ENCODE measurements around the gene ENTHD1.

Gene ENTHD1

GRCh38 chr22:39914584-39914983, 21.0 kb upstream of the ENTHD1 start:
- Histone ChIP-seq H3K9ac (ENCODE audit: low read depth, low read length) (no peak overlapping the region), H3K79me2 (ENCODE audit: insufficient read depth, low read length) (peaks cover 94% of the 10 kb centered on the region), H3K27me3 (ENCODE audit: insufficient read depth, low read length, poor library complexity) (no peaks in the 10 kb centered on the region), H4K20me1 (ENCODE audit: insufficient read depth, low read length) (peaks cover 8% of the 10 kb centered on the region; the same call in 1 of the 2 replicates), H3K4me2 (ENCODE audit: insufficient read depth, low read length) (no peak overlapping the region), H3K4me3 (ENCODE audit: low read depth in 1 of 2, low read length in 2 of 2) (no peak overlapping the region), H3K9me3 (ENCODE audit: insufficient read depth, low read length, severe bottlenecking) (no peaks in the 10 kb centered on the region), H2AFZ (ENCODE audit: low read depth, low read length) (no peak overlapping the region), H3K4me1 (ENCODE audit: insufficient read depth, low read length) (peaks cover 5% of the 10 kb centered on the region), H3K36me3 (ENCODE audit: insufficient read depth, low read length) (no peaks in the 10 kb centered on the region; the same call in 1 of the 2 replicates), H3K27ac (ENCODE audit: low read length) (no peak overlapping the region)
- ATAC-seq (ENCODE audit: insufficient read depth, low read depth) (no peak), DNase-seq (no peak)
- no peak for TF ChIP-seq EZH2 (IDR thresholded peaks at IDR 0.05; ENCODE audit: borderline replicate concordance, low read depth, low read length, severe bottlenecking)
- TF ChIP-seq, protein P1, sequence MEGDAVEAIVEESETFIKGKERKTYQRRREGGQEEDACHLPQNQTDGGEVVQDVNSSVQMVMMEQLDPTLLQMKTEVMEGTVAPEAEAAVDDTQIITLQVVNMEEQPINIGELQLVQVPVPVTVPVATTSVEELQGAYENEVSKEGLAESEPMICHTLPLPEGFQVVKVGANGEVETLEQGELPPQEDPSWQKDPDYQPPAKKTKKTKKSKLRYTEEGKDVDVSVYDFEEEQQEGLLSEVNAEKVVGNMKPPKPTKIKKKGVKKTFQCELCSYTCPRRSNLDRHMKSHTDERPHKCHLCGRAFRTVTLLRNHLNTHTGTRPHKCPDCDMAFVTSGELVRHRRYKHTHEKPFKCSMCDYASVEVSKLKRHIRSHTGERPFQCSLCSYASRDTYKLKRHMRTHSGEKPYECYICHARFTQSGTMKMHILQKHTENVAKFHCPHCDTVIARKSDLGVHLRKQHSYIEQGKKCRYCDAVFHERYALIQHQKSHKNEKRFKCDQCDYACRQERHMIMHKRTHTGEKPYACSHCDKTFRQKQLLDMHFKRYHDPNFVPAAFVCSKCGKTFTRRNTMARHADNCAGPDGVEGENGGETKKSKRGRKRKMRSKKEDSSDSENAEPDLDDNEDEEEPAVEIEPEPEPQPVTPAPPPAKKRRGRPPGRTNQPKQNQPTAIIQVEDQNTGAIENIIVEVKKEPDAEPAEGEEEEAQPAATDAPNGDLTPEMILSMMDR (IDR thresholded peaks at IDR 0.05; ENCODE audit: borderline replicate concordance, extremely low read depth, low read length, poor library complexity, severe bottlenecking), result no peak

DNA sequence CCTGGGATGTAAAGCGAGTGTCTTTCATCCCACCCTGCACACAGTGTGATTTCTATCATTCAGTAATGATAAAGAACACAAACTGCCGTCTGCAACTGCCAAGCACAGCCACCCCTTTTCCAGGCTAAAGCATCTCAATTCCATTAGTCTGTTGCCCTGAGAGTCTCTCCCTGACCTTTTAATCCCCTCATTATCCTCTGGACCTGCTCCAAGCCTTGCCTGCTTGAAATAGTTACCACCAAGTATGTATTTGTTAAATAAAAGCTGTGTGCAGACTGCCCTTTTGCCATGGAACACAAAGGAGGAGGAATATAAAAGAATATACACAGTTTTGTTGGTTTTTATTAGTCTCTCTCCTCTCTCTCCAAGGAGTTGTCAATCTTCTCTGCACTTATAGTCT, 20.3 kb upstream of the ENTHD1 start:
- Histone ChIP-seq H3K9ac (ENCODE audit: low read depth, low read length) (no peak overlapping the region), H3K27me3 (ENCODE audit: insufficient read depth, low read length, poor library complexity) (no peaks in the 10 kb centered on the region), H3K9me3 (ENCODE audit: insufficient read depth, low read length, severe bottlenecking) (no peaks in the 10 kb centered on the region), H3K27ac (ENCODE audit: low read length) (no peak overlapping the region), H2AFZ (ENCODE audit: low read depth, low read length) (no peak overlapping the region), H3K79me2 (ENCODE audit: insufficient read depth, low read length) (peaks cover 94% of the 10 kb centered on the region), H3K4me1 (ENCODE audit: insufficient read depth, low read length) (peaks cover 5% of the 10 kb centered on the region), H3K36me3 (ENCODE audit: insufficient read depth, low read length) (no peaks in the 10 kb centered on the region; the same call in 1 of the 2 replicates), H3K4me3 (ENCODE audit: low read depth in 1 of 2, low read length in 2 of 2) (no peak overlapping the region), H4K20me1 (ENCODE audit: insufficient read depth, low read length) (peaks cover 8% of the 10 kb centered on the region; the same call in 1 of the 2 replicates), H3K4me2 (ENCODE audit: insufficient read depth, low read length) (no peak overlapping the region)
- ATAC-seq (ENCODE audit: insufficient read depth, low read depth) (no peak), DNase-seq (no peak)
- TF ChIP-seq, protein P1 (IDR thresholded peaks at IDR 0.05; ENCODE audit: borderline replicate concordance, extremely low read depth, low read length, poor library complexity, severe bottlenecking), result no peak
- no peak for TF ChIP-seq EZH2 (IDR thresholded peaks at IDR 0.05; ENCODE audit: borderline replicate concordance, low read depth, low read length, severe bottlenecking)

- no peak for DNase-seq
- Histone ChIP-seq H3K9ac (ENCODE audit: low read depth, low read length) (no peak overlapping the region), H3K4me1 (ENCODE audit: insufficient read depth, low read length) (peaks cover 5% of the 10 kb centered on the region), H3K27me3 (ENCODE audit: insufficient read depth, low read length, poor library complexity) (no peaks in the 10 kb centered on the region), H3K27ac (ENCODE audit: low read length) (no peak overlapping the region), H3K9me3 (ENCODE audit: insufficient read depth, low read length, severe bottlenecking) (no peaks in the 10 kb centered on the region), H3K4me3 (ENCODE audit: low read depth in 1 of 2, low read length in 2 of 2) (no peak overlapping the region), H4K20me1 (ENCODE audit: insufficient read depth, low read length) (peaks cover 8% of the 10 kb centered on the region; the same call in 1 of the 2 replicates), H3K36me3 (ENCODE audit: insufficient read depth, low read length) (no peaks in the 10 kb centered on the region; the same call in 1 of the 2 replicates), H3K79me2 (ENCODE audit: insufficient read depth, low read length) (peaks cover 94% of the 10 kb centered on the region), H3K4me2 (ENCODE audit: insufficient read depth, low read length) (no peak overlapping the region), H2AFZ (ENCODE audit: low read depth, low read length) (no peak overlapping the region)
- ATAC-seq (ENCODE audit: insufficient read depth, low read depth), result no peak
- TF ChIP-seq EZH2 (IDR thresholded peaks at IDR 0.05; ENCODE audit: borderline replicate concordance, low read depth, low read length, severe bottlenecking), result no peak
- TF ChIP-seq, protein P1 (IDR thresholded peaks at IDR 0.05; ENCODE audit: borderline replicate concordance, extremely low read depth, low read length, poor library complexity, severe bottlenecking), result no peak
Measured at GRCh38 chr22:39913321-39913720, 19.8 kb upstream of the ENTHD1 start.
